HepG2 (cell line): Measurements from ENCODE around the gene TMCC1. TPM values are rescaled to one million over a fixed set of nuclear protein-coding genes. Genes with fewer than 3 reads are reported as not detected.

Experiments used
- ATAC-seq: fragments of 200-7000 bp; cut with Tn5 transposase; 3 replicates; pipeline ENCODE4 v1.9.1; 2020; ENCODE audit warnings: mild to moderate bottlenecking, moderate library complexity
- BruUV-seq: library from RNA; stranded (reverse); fragments of 400-500 nt; replicated peaks from 2 replicates; lab custom pipeline; 2021; lab: Mats Ljungman, UMichigan
- CTCF ChIA-PET: fragments of 300-600 bp; formaldehyde crosslinking; extraction: SDS; loops from one replicate; lab custom pipeline; 2021; ENCODE audit warnings: low total read pairs, inconsistent platforms, low intra/inter-chr PET ratio; lab: Yijun Ruan, JAX
- POLR2A ChIA-PET: fragments of 350-600 bp; sonication (Branson Sonifier 250); formaldehyde crosslinking; loops from one replicate; lab custom pipeline; 2020; ENCODE audit warnings: antibody characterized with exemption, inconsistent platforms; lab: Yijun Ruan, JAX
- DNase-seq: peaks from one replicate; pipeline ENCODE4 v3.0.0-alpha.2; 2015; ENCODE audit warnings: low spot score
- FAIRE-seq: peaks from 3 replicates; lab custom pipeline; 2011; peaks lifted over from hg19 to GRCh38; lab: Jason Lieb, UNC
- H2AFZ ChIP-seq: one replicate; pipeline ENCODE4 v1.6.1; 2011; ENCODE audit warnings: low read length, inconsistent platforms
- H3K27ac ChIP-seq: fragments of 300-600 bp; 3 replicates; pipeline ENCODE4 v1.8.0; 2011; ENCODE audit warnings: mixed run types, mild to moderate bottlenecking, mixed read lengths, low read length, inconsistent platforms; ENCODE audit not compliant: insufficient read depth; ENCODE audit errors: extremely low read length
- H3K27me3 ChIP-seq, 2 experiments: fragments of 200-600 bp in 1 of 2; 2 replicates in 1 of 2; 3 replicates in 1 of 2; pipeline versions ENCODE4 v1.6.0 to v1.8.0; 2011; ENCODE audit warnings: low read length in 2 of 2, mild to moderate bottlenecking in 2 of 2, moderate library complexity in 2 of 2, inconsistent platforms in 1 of 2; ENCODE audit not compliant: insufficient read depth in 2 of 2, control insufficient read depth in 1 of 2
- H3K36me3 ChIP-seq, 2 experiments: fragments of 200-600 bp in 1 of 2; replicated peaks in 1 of 2; 2 replicates in 1 of 2; 3 replicates in 1 of 2; pipeline versions ENCODE4 v1.5.1 to v1.8.0; 2011; ENCODE audit warnings: low read length in 2 of 2, inconsistent platforms in 1 of 2; ENCODE audit not compliant: insufficient read depth in 2 of 2, control insufficient read depth in 1 of 2
- H3K4me1 ChIP-seq: 2 replicates; pipeline ENCODE4 v1.5.1; 2012; ENCODE audit warnings: low read length, inconsistent platforms; ENCODE audit not compliant: insufficient read depth
- H3K4me2 ChIP-seq: 2 replicates; pipeline ENCODE4 v1.6.0; 2011; ENCODE audit warnings: low read depth, low read length, inconsistent platforms
- H3K4me3 ChIP-seq, 3 experiments: fragments of 200-600 bp in 1 of 3; sonication (generic), shearing (Covaris generic) in 1 of 3; replicated peaks in 1 of 3; 2 replicates each; pipeline ENCODE4 v1.5.1; 2011 to 2016; ENCODE audit warnings: low read length in 3 of 3, inconsistent platforms in 2 of 3, low read depth in 2 of 3, mild to moderate bottlenecking in 2 of 3, control low read depth in 1 of 3, mixed read lengths in 1 of 3; ENCODE audit not compliant: insufficient read depth in 1 of 3
- H3K79me2 ChIP-seq: one replicate; pipeline ENCODE4 v1.6.1; 2011; ENCODE audit warnings: low read length, inconsistent platforms; ENCODE audit not compliant: insufficient read depth
- H3K9ac ChIP-seq: 2 replicates; pipeline ENCODE4 v1.6.0; 2011; ENCODE audit warnings: mild to moderate bottlenecking, low read depth, low read length, inconsistent platforms; ENCODE audit not compliant: insufficient read depth
- H3K9me3 ChIP-seq: 2 replicates; pipeline ENCODE4 v1.5.1; 2012; ENCODE audit warnings: mild to moderate bottlenecking, low read length
- H4K20me1 ChIP-seq: 2 replicates; pipeline ENCODE4 v1.6.0; 2011; ENCODE audit warnings: inconsistent platforms, mild to moderate bottlenecking, low read length, moderate library complexity; ENCODE audit not compliant: insufficient read depth
- ADNP ChIP-seq: sonication (generic); formaldehyde crosslinking; IDR thresholded peaks from 2 replicates; pipeline ENCODE4 v1.4.0; 2020; ENCODE audit warnings: missing genetic modification reagents
- FOXK2 ChIP-seq: fragments of 450-650 bp; IDR thresholded peaks from 2 replicates; pipeline ENCODE4 v1.6.1; 2016
- HES4 ChIP-seq: sonication (generic); formaldehyde crosslinking; IDR thresholded peaks from 2 replicates; pipeline ENCODE4 v1.9.0; 2021; ENCODE audit warnings: mild to moderate bottlenecking, missing genetic modification reagents, borderline replicate concordance
- NFKBIZ ChIP-seq: IDR thresholded peaks from 2 replicates; pipeline ENCODE4 v1.6.1; 2018; ENCODE audit warnings: missing genetic modification reagents, missing compliant biosample characterization
- NR2F2 ChIP-seq: IDR thresholded peaks from 2 replicates; pipeline ENCODE4 v1.6.1; 2012; ENCODE audit warnings: low read depth, inconsistent platforms, borderline replicate concordance
- PRPF4 ChIP-seq: fragments of 200-400 bp; formaldehyde crosslinking; IDR thresholded peaks from 2 replicates; pipeline ENCODE4 v1.6.1; 2016; ENCODE audit warnings: low read length, low read depth; ENCODE audit not compliant: poor library complexity, severe bottlenecking
- PTBP1 ChIP-seq: fragments of 200-400 bp; formaldehyde crosslinking; IDR thresholded peaks from 2 replicates; pipeline ENCODE4 v1.6.1; 2018; ENCODE audit warnings: low read length, low read depth; ENCODE audit not compliant: poor library complexity, severe bottlenecking
- RARG ChIP-seq: sonication (generic); formaldehyde crosslinking; IDR thresholded peaks from 2 replicates; pipeline ENCODE4 v1.4.0; 2020; ENCODE audit warnings: low read depth, mild to moderate bottlenecking, missing genetic modification reagents
- ZNF782 ChIP-seq: sonication (generic); formaldehyde crosslinking; IDR thresholded peaks from 2 replicates; pipeline ENCODE4 v1.4.0; 2020; ENCODE audit warnings: missing genetic modification reagents, mild to moderate bottlenecking, borderline replicate concordance
- WGBS: methylation state at CpG from one replicate; pipeline ENCODE4 v1.1.6; 2017; ENCODE audit warnings: low lambda C conversion rate; 5-methylcytosine and 5-hydroxymethylcytosine counted together
- in situ Hi-C: cut with HindIII; loops from 2 replicates; pipeline ENCODE4 v1.10.0; 2017; ENCODE audit warnings: low pct_unique_long_range_greater_than_20kb; ENCODE audit not compliant: extremely low pct_ligation_motif_present
- intact Hi-C: fragments of 100-400 bp; cut with micrococcal nuclease; formaldehyde crosslinking; loops from one replicate; pipeline ENCODE4 v1.10.0; 2022; ENCODE audit not compliant: unreplicated experiment
- polyA plus RNA-seq, 8 experiments: library from polyadenylated mRNA; depleted of rRNA in 3 of 8; stranded (reverse) in 7 of 8; unstranded in 1 of 8; fragments of >200 nt; fragmentation: Illumina TruSeq in 4 of 8; extraction: Trizol in 4 of 8; gene quantifications; 2 replicates each; pipeline versions ENCODE4 v1.2.1 to v1.2.3, GENCODE V29; 2011 to 2016; ENCODE audit warnings: low read depth in 4 of 8, missing spikeins in 1 of 8, mixed read lengths in 1 of 8; ENCODE audit not compliant: insufficient read depth in 1 of 8
- total RNA-seq, 5 experiments: library from RNA; depleted of rRNA; stranded (reverse); fragments of >200 nt; fragmentation: Illumina TruSeq; extraction: Trizol; gene quantifications; 2 replicates each; pipeline ENCODE4 v1.2.3, GENCODE V29; 2016; ENCODE audit warnings: low read depth in 1 of 5
- TF ChIP-seq, protein P1 (sequence below): sonication (generic); formaldehyde crosslinking; IDR thresholded peaks from 2 replicates; pipeline ENCODE4 v1.5.1; 2020; ENCODE audit warnings: missing genetic modification reagents, mild to moderate bottlenecking, borderline replicate concordance
- TF ChIP-seq, protein P2 (sequence below): sonication (generic); formaldehyde crosslinking; IDR thresholded peaks from 2 replicates; pipeline ENCODE4 v1.4.0; 2020; ENCODE audit warnings: mild to moderate bottlenecking, missing genetic modification reagents
- TF ChIP-seq, protein P3 (sequence below): sonication (generic); formaldehyde crosslinking; IDR thresholded peaks from 2 replicates; pipeline ENCODE4 v1.5.0; 2020; ENCODE audit warnings: mild to moderate bottlenecking, missing genetic modification reagents

TMCC1 gene
- total and polyA plus RNA-seq, 2 of the 13 experiments (the other 11 are each of a cell fraction or from before 2014, with no cell fraction given): 12.1 to 264 TPM

DNA sequence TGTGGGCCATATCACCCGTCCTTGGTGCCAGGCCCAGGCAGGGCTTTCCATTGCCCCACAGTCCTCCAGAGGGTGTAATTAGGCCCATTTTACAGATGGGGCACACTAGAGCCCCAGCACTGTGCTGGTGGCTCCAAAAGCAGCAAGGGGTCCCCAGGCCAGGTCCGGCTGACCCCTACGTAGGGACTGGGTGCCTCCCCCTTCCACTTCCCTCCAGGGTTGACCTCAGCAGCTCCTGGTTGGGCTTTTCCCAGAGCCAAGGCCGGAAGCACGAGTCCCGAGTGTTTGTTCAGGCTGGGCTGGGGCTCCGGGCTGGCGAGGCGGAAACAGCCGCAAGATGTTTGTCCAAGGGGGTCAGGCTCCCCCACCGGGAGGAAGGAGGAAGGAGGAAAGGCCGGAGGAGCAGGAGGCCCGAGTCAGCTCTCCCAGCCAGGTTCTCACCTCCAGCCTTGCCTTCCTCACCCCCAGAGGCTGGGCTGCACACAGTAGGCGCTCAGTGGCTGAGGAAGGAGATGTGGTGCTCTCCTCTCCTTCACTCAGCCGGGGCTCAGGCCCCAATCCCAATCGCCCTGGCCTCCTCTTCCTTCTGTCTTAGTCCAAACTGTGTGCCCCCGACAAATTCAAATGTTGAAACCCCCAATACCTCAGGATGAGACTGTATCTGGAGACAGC lies 269.9 kb downstream of the TMCC1 start:
- no peak overlapping the region for H2AFZ ChIP-seq
- H3K4me3 ChIP-seq: no peak overlapping the region; a peak in 1 of 6 replicates
- H3K79me2 ChIP-seq: peaks cover 8% of the 10 kb centered on the region
- intact Hi-C loops: loop anchor here (10.0 kb wide), 1 partner anchor 239 kb away; no protein-coding TSS in a partner anchor
- WGBS: 33% methylated on average over 9 of the region's 17 CpGs
- POLR2A ChIA-PET: no interaction called here
- no TSS peak for BruUV-seq
- no peak for FAIRE-seq
- peaks cover 83% of the 10 kb centered on the region for H3K4me1 ChIP-seq
- CTCF ChIA-PET: no interaction called here
- no peak for DNase-seq
- H3K27me3 ChIP-seq: no peaks in the 10 kb centered on the region; a peak in 1 of 5 replicates
- peak overlapping the region; percentile 35; the same call in 1 of the 2 replicates for H3K4me2 ChIP-seq
- no peaks in the 10 kb centered on the region for H3K9me3 ChIP-seq
- in situ Hi-C loops: no loop called here
- H4K20me1 ChIP-seq: no peaks in the 10 kb centered on the region
- no peak overlapping the region for H3K9ac ChIP-seq
- peak overlapping the region; percentile 48 for H3K27ac ChIP-seq
- H3K36me3 ChIP-seq: no peaks in the 10 kb centered on the region
- ATAC-seq: no peak
- TF ChIP-seq NR2F2: no peak
- no peak for TF ChIP-seq ZNF782
- TF ChIP-seq FOXK2: no peak
- TF ChIP-seq, protein P1, sequence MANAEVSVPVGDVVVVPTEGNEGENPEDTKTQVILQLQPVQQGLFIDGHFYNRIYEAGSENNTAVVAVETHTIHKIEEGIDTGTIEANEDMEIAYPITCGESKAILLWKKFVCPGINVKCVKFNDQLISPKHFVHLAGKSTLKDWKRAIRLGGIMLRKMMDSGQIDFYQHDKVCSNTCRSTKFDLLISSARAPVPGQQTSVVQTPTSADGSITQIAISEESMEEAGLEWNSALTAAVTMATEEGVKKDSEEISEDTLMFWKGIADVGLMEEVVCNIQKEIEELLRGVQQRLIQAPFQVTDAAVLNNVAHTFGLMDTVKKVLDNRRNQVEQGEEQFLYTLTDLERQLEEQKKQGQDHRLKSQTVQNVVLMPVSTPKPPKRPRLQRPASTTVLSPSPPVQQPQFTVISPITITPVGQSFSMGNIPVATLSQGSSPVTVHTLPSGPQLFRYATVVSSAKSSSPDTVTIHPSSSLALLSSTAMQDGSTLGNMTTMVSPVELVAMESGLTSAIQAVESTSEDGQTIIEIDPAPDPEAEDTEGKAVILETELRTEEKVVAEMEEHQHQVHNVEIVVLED (CRISPR knock-in tag): no peak
- TF ChIP-seq, protein P2, sequence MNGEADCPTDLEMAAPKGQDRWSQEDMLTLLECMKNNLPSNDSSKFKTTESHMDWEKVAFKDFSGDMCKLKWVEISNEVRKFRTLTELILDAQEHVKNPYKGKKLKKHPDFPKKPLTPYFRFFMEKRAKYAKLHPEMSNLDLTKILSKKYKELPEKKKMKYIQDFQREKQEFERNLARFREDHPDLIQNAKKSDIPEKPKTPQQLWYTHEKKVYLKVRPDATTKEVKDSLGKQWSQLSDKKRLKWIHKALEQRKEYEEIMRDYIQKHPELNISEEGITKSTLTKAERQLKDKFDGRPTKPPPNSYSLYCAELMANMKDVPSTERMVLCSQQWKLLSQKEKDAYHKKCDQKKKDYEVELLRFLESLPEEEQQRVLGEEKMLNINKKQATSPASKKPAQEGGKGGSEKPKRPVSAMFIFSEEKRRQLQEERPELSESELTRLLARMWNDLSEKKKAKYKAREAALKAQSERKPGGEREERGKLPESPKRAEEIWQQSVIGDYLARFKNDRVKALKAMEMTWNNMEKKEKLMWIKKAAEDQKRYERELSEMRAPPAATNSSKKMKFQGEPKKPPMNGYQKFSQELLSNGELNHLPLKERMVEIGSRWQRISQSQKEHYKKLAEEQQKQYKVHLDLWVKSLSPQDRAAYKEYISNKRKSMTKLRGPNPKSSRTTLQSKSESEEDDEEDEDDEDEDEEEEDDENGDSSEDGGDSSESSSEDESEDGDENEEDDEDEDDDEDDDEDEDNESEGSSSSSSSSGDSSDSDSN (CRISPR knock-in tag): no peak; the same call in 1 of the 2 replicates
- no peak for TF ChIP-seq HES4 (CRISPR knock-in tag)
- TF ChIP-seq NFKBIZ (CRISPR knock-in tag): no peak
- TF ChIP-seq RARG (CRISPR knock-in tag): no peak
- peak; percentile 86 for TF ChIP-seq ADNP (CRISPR knock-in tag)
- TF ChIP-seq PRPF4: no peak
- TF ChIP-seq, protein P3, sequence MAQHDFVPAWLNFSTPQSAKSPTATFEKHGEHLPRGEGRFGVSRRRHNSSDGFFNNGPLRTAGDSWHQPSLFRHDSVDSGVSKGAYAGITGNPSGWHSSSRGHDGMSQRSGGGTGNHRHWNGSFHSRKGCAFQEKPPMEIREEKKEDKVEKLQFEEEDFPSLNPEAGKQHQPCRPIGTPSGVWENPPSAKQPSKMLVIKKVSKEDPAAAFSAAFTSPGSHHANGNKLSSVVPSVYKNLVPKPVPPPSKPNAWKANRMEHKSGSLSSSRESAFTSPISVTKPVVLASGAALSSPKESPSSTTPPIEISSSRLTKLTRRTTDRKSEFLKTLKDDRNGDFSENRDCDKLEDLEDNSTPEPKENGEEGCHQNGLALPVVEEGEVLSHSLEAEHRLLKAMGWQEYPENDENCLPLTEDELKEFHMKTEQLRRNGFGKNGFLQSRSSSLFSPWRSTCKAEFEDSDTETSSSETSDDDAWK (CRISPR knock-in tag): no peak
- peak; percentile 39 for TF ChIP-seq PTBP1
